Measurements from ENCODE around the gene ANGEL2.
A peak's percentile ranks its signal among the peaks of the same experiment; 100 is the strongest.
"Not testable (repeated sequence)": the region's sequence is repeated elsewhere in the genome, so short reads cannot be mapped to it uniquely, and the experiment has no call there.

ANGEL2 gene

GRCh38 chr1:212975111-212975918, 40.4 kb downstream of the ANGEL2 start:
- DNase-seq, result no peak

DNA sequence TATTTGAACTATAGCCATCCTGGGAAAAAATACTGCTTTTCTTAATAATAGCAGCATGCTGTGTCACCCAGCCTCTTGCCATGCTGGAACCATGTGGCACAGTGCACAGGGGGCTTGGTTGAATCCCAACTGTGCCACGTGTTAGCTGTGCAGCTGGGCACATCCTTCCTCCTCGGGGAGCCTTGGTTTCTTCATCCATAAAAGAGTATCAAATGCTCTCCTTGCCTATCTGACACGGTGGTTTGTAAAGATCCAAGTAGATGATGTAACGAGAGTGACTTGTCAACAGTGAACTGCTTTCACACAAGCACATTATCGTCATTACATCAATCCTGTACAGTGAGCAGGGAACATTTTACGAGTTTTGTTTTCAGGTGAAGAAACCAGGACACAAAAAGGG, 41.0 kb downstream of the ANGEL2 start:
- DNase-seq, result no peak

- no peak for DNase-seq
Observed at GRCh38 chr1:212973899-212974298, 41.8 kb downstream of the ANGEL2 start.

DNA sequence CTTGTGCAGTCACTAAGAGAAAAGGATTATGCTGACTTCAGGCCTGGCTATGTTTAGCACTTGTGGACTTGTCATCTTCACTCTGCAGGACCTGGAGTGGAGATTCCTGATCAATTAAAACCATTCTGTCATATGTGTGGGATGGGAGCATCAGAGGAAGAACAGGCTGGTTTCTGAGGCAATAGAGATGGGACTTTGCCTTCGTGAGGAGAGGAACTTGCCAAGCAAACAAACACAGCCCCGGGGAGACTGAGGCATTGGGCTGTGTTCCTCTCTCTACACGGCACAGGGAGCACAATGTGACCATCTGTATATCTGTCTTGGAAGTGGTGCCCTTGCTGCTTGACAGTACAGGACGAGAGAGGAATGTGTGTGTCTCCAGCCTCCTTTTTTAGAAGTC, 42.2 kb downstream of the ANGEL2 start:
- DNase-seq, result no peak

GRCh38 chr1:212971312-212971711, 44.4 kb downstream of the ANGEL2 start:
- no peak for DNase-seq

DNA sequence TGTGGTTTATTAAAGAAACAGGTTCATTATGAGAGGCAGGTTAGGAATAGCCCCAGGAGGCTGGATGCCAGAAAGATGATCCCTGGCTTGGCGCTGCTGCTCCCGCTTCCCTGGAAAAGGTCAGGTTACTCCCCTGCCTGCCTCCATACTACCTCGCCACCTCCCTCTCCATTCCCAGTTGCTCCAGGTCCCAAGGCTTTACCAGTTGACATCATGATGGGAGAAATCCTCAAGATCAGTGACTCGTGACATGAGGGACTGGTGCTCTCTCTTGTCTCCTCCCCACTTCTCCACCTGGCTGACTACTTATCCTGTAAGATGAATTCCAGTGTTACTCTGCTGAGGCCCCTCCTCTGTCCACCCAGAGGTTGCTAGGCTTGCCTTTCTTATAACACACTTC, 45.6 kb downstream of the ANGEL2 start:
- DNase-seq, result no peak

DNA sequence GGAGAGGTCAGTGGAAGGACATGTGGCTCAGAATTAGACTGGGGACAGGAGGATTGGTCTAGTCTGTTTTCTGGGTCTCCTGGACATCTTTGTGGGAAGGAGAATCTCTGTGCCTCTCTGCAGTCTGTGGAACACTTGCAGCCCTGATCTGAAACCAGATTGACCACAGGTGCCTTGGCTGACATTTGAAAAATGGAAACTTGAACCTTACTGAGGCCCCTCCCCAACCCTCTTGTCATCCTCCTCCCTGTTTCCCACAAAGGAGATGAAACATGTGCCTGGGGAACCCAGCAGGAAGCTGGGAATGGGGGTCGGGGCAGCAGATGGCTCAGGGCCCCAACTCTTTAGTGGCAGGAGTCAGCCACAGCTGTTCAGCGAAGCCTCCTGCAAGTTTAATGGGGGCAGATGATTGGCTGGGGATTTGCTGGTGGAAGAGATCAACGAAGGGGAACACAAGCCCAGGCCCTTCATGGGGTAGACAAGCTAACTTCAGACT, 47.3 kb downstream of the ANGEL2 start:
- DNase-seq, result no peak

DNA sequence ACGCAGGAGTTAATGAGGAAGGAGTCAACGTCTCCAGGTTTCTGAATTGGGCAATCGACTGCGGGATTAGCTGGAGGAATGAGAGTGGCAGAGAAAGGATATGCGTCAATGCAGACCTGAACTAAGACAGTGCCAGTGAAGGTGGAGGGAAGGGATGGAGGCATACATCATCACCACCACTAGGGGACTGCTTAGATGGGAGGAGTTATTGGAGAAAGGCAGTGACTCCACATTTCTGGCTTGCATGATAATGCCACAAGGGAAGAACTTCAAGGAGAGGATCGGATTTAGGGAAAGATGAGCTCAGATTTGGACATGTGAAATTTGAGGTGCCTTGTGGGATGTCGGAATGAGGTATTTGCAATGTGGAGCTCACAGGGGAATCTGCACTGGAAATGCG, 47.9 kb downstream of the ANGEL2 start:
- no peak for DNase-seq

GRCh38 chr1:212966616-212967015, 49.1 kb downstream of the ANGEL2 start:
- no peak for DNase-seq

GRCh38 chr1:212964993-212965392, 50.7 kb downstream of the ANGEL2 start:
- DNase-seq, result not testable (repeated sequence)

DNA sequence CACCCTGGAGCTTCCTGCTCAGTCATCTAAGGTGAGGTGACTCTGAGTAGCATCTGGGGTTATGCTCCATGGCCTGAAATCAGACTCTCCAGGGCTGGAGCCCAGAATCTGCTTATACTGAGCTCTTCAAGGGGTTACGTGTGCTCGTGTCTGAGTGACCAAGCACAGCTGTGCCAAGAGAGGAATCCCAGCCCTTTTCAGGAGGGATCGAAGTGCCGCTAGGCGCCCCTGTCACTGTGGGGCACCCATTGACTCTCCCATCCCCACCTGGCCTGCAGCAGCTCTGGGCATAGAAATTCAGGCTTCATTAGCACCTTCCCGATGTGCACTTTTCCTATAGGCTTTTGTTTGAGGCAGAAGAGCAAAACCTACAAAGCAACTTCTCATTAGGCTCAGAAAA, 51.6 kb downstream of the ANGEL2 start:
- no peak for DNase-seq

DNA sequence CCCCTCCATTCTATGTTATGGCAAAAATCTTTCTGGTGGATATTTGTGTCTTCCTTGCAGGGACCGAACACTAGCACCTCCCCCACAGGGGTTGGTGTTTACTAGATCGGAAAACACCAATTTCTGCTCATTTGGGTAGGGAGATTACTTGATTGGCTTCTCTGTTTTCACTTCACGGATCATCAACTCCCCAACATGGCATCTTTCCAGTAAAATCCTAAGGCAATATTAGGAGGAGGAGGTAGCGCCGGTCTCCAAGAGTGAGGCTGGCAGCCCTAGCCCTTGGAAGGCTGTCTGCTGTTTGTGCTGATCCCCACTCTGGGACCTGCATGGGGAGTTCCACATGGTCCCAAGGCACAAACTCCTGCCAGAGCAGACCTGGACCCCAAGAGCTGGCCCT, 53.2 kb downstream of the ANGEL2 start:
- no peak for DNase-seq

DNA sequence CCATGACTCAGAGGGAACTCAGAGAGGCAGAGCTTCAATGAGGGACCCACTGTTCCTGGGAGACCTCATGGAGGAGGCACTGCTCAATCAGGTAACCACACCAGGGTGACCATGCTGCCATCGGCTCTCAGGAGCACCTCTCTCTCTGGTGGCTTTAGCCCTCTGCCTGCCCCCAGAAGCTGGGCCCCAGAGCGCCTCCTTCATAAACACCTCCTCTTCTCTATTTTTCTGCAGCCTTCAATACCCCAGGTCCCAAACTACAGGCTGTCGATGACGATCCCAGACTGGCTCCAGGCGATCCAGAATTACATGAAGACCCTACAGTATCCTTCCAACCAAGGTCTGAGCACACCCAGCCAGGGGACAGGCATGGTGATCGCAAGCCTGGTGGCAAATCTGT, 54.7 kb downstream of the ANGEL2 start:
- no peak for DNase-seq

- no peak for DNase-seq
Observed at GRCh38 chr1:212959266-212960220, 56.1 kb downstream of the ANGEL2 start.

GRCh38 chr1:212958175-212958574, 57.5 kb downstream of the ANGEL2 start:
- DNase-seq, result no peak

DNA sequence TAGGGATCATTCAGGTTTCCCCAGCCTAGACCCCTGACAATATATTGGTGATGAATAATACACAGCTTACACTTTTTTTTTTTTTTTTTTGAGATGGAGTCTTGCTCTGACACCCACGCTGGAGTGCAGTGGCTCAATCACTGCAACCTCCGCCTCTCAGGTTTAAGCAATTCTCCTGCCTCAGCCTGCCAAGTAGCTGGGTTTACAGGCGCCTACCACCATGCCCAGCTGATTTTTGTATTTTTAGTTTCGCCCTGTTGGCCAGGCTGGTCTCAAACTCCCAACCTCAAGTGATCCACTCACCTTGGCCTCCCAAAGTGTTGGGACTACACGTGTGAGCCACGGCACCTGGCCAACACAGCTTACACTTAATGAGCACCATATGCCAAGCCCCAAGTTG, 58.1 kb downstream of the ANGEL2 start:
- DNase-seq, result no peak

DNA sequence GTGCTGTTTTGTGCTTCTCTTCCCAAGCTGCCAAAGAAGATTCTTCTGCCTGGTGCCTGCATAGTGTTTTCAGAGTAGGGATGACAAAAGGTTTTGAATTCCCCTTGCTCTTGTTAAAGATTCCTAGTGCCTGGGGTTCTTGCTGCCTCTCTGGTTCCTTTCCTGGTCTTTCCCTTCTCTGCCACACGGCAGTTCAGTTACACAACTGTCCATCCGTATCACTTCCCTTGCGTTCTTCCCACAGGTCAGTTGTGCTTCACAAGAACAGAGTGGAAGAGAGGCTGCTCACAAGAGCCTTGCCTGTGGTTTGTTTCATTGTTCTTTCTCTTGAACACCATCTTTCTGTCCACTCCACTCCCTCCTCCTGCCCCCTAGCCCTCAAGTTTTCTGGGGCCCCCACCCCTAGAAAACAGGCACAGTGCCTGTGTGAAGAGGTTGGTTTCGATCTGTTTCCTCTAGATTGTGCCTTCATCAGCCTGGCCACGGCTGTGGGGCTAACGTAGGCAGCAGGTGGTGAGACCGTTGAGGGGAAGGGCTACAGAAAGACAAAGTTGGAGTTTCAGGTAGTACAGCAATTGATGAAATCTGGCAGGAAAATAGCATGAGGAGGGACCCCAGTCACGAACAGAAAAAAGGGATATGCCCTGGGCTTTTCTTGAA, 59.6 kb downstream of the ANGEL2 start:
- no peak for DNase-seq

- no peak for DNase-seq
Observed at GRCh38 chr1:212955098-212955497, 60.6 kb downstream of the ANGEL2 start.

GRCh38 chr1:212954514-212954913, 61.2 kb downstream of the ANGEL2 start:
- DNase-seq, result no peak

GRCh38 chr1:212953321-212953720, 62.3 kb downstream of the ANGEL2 start:
- DNase-seq, result no peak

DNA sequence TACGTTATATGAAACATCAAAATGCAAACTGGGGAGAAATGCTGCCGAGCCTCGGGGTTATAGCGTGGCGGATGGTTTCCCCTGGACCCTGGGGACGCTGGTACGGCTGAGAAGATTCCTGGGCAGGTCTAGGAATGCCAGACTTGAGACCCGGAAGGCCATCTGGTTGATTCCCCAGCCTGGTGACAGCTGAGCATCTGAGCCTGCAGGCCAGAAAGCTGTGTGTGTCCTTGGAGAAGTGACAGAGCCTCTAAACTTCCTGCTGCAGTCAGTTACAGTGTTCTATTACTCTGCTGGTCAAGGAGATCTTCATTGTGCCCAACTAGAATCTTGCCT, 63.1 kb downstream of the ANGEL2 start:
- DNase-seq, result peak in 2 of 14 donors; percentile 11 to 75

DNA sequence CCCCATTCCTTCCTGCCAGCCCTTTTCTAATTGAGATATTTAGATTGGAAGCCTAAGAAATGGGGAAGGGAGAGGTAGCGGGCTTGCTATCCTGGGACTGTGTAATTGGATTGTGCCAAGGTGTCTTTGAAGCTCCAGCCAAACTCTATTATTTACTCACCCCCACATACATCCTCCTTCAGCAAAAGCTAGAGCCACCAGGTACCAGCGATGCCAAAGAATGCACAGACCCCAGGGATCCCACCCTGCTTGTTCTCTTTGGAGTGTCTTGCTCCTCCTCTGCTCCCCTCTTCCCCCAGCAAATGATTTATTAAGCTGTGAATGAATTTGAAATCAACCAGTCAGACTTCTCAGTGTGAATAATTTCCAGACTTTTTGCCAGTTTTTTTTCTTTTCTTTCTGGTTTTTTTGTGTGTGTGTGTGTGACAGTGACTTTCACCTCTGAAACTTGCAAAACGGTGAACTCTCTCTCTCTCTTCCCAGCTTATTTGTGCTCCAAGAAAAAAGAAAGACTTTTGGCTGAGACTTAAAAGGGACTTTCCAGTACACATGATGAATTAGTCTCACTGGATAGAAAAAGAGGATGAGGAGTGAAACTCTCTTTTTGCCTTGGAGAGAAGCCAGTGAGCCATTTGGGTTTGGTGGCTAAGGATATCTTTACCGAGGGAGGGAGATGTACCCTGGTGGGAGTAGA, 63.6 kb downstream of the ANGEL2 start:
- DNase-seq, result no peak
